Amniotic epithelial cell (primary cell): ENCODE results near the gene TRAF7.
"Not testable (repeated sequence)": the region's sequence is repeated elsewhere in the genome, so short reads cannot be mapped to it uniquely, and the experiment has no call there.

Source experiments
- DNase-seq: peaks from one replicate; pipeline ENCODE4 v3.0.0-alpha.2; 2010; ENCODE audit warnings: low read depth

The TRAF7 gene

GRCh38 chr16:2203119-2203688, 47.6 kb downstream of the TRAF7 start:
- DNase-seq, result not testable (repeated sequence)

GRCh38 chr16:2204416-2205103, 49.0 kb downstream of the TRAF7 start:
- DNase-seq, result peak; percentile 53

- peak; percentile 78 for DNase-seq
Measured at GRCh38 chr16:2205104-2205966, 49.8 kb downstream of the TRAF7 start, which contains the start of gene MLST8. Gene MLST8 (plus strand): TSS chr16:2205454. CDS start chr16:2206086, 632 bp downstream.

- DNase-seq, result no peak
Measured at GRCh38 chr16:2205967-2206313, 50.4 kb downstream of the TRAF7 start.

- DNase-seq, result no peak
Measured at GRCh38 chr16:2206420-2206779, 50.8 kb downstream of the TRAF7 start.

GRCh38 chr16:2206780-2207433, 51.3 kb downstream of the TRAF7 start:
- DNase-seq, result no peak

- DNase-seq, result no peak
Measured at GRCh38 chr16:2207872-2208271, 52.3 kb downstream of the TRAF7 start.

- no peak for DNase-seq
Measured at GRCh38 chr16:2208308-2208707, 52.7 kb downstream of the TRAF7 start.

- DNase-seq, result no peak
Measured at GRCh38 chr16:2208772-2209171, 53.2 kb downstream of the TRAF7 start.

GRCh38 chr16:2209258-2210008, 53.9 kb downstream of the TRAF7 start:
- no peak for DNase-seq

GRCh38 chr16:2210009-2210332, 54.4 kb downstream of the TRAF7 start:
- no peak for DNase-seq

GRCh38 chr16:2210386-2211365, 55.1 kb downstream of the TRAF7 start, which contains the start of gene BRICD5:
Gene BRICD5 (minus strand): TSS chr16:2210863. CDS start chr16:2210833, 30 bp downstream.
- DNase-seq, result no peak

- no peak for DNase-seq
Measured at GRCh38 chr16:2211923-2212347, 56.4 kb downstream of the TRAF7 start.

- no peak for DNase-seq
Measured at GRCh38 chr16:2212362-2213324, 57.1 kb downstream of the TRAF7 start.

- no peak for DNase-seq
Measured at GRCh38 chr16:2213817-2214718, 58.5 kb downstream of the TRAF7 start.

GRCh38 chr16:2214719-2214968, 59.1 kb downstream of the TRAF7 start, which contains the start of gene PGP:
Gene PGP (minus strand): TSS chr16:2214840. CDS start chr16:2214777, 63 bp downstream.
- DNase-seq, result no peak

GRCh38 chr16:2216330-2216729, 60.7 kb downstream of the TRAF7 start:
- no peak for DNase-seq

GRCh38 chr16:2223221-2223941, 67.8 kb downstream of the TRAF7 start, which contains the start of gene E4F1:
Gene E4F1 (plus strand): TSS chr16:2223591. CDS start chr16:2223614, 23 bp downstream.
- peak; percentile 99 for DNase-seq
